Dedifferentiated amniotic fluid mesenchymal stem cell (primary cell): ENCODE data around the gene BACE1.
"Not testable (repeated sequence)": the region's sequence is repeated elsewhere in the genome, so short reads cannot be mapped to it uniquely, and the experiment has no call there.

Experiments
- DNase-seq: peaks from one replicate; pipeline ENCODE4 v3.0.0-alpha.2; 2016; ENCODE audit errors: extremely low spot score

BACE1 gene

DNA sequence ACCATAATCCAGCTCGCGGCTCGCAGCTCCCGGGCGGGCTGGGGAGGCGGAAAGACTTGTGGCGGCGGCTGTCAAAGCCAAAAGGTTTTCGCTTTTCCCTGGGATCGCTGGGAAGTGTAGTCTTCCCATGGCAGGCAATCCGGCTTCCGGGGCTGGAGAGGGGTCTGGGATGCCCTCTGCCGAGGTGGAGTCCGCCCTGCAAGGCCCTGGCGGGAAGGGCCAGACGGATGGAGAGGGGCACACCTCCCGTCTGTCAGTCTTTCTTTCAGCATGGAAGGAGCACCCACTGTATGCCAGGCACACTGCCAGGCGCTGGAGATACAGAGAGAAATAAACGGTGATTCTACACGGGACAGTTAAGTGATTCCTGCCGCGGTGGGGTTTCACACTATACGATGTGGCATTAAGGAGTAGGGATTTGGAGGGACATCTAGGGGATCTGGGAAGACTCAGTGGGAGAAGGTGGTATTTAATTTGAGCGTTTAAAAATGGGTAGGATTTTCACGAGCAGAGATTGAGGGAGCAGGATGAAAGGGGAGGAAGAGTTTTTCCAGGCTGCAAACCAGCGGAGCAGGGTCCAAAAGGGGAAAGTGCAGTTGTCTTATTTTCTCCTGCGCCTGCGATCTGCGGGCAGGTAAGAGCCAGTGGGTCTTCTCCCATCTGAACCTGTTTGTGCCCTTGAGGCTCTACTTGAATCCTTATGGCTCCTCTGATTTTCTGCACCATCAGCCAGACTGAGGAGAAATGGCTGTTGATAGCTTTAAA lies at the start of gene BACE1:
Gene BACE1 (minus strand): TSS at position 60 of the 765 bp plus-strand sequence. CDS start 461 bp downstream, outside the sequence.
- peak; percentile 75 for DNase-seq

DNA sequence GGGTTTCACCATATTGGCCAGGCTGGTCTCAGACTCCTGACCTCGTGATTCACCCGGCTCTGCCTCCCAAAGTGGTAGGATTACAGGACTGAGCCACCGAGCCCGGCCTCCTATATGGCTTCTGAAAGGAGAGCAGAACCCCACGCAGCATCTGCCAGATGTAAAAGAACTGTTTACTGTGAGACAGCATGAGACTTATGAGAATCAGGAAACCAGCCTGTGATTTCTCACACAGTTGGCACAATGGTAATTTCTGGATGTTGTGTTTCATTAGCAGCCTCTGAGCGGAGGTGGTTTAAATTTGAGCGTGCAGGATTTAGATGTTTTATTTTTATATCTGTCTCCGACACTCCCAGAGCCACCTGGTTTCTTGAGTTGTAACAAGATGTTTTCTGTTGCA lies 45.4 kb upstream of the BACE1 start:
- DNase-seq = no peak

- DNase-seq = no peak
Observed at GRCh38 chr11:117356126-117356890, 40.3 kb upstream of the BACE1 start.

GRCh38 chr11:117354550-117354949 lies 38.5 kb upstream of the BACE1 start:
- no peak for DNase-seq

DNA sequence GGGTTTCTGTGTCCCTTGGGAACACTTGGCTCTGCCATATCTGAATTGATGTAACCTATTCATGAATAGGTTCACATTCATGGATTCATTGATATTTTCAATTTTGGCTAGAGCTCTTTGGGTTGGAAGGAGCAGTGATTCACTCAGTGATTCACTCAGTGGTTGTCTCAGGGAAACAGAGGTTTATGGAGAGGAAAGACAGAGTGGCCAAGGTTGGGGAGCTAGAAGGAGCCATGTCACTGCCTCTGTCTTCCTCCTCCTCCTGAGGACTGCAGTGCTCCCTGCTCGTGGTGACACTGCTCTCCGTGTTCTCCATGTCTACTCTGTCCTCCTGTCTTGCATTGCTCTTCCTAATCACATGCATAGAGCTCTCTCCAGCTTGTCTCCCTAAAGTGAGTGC lies 29.0 kb upstream of the BACE1 start:
- DNase-seq = no peak

DNA sequence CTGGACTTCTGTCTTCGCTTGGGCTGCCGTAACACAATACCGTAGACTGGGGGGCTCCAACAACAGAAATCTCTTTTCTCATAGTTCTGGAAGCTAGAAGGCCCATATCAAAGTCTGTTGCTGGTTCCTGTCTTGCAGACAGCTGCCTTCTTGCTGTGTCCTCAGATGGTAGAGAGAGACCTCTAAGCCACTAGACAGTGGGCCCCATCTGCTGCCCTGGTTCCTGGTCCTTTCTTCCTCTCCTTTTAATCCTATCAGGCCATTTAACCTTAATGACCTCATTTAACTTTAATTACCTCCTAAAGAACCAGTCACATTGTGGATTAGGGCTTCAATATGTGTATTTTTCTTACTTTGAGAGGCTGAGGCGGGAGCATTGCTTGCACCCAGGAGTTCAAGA lies 21.0 kb upstream of the BACE1 start:
- DNase-seq = no peak

DNA sequence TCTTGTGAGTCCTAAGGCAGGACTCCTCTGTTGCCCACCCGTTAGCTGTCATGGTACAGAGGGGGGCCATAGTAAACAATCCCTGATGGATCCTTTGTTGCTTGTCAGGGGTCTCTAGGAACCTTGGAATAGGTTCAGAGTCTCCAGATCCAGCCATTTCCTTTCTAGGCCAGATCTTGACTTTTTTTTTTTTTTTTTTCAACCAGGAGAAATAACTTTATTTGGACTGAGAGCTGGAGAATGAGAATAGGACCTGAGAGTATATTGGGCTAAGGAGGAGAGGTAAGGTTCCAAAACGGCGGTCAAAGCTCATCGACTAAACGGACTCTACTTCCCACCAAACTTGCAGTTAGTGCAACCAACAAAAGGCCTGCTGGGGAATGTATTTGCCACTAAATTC lies 19.3 kb upstream of the BACE1 start:
- no peak for DNase-seq

DNA sequence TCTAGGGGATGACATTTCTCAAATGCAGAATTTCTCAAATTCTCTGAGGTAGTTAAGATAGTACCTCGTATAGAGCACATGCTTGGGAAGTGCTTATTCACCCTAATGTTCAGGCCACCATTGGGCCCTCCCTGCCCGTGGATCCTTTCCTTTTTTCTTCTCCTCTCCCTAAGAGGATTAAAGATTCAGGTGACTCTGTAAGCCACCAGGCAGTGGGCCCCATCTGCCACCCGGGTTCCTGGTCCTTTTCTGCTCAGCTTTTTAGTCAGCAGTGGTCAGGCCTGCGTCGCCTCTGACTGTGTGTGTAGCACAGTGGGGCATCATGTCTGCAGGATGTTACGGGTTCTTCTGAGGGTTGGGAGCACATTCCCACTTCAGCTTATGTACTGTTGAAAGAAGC lies 18.8 kb upstream of the BACE1 start:
- no peak for DNase-seq

DNA sequence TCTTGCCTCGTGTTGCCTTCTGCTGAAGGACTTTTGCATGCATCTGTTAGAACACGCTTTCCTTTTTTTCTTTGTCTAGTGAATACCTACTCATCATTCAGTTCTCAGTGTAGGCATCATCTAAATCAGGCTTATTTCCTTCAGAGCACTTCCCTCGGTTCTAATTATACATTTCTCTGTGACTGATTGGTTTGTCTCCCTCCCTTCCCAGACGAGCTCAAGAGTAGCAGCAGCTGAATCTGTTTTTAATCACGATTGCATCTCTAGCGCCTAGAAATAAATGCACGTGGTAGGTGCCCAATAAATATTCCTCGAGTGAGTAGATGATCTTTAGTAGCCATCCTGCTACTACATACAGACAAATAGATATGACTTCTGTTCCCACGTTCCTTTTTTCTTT lies 17.9 kb upstream of the BACE1 start:
- DNase-seq = no peak

GRCh38 chr11:117332843-117333242 lies 16.8 kb upstream of the BACE1 start:
- DNase-seq = no peak

DNA sequence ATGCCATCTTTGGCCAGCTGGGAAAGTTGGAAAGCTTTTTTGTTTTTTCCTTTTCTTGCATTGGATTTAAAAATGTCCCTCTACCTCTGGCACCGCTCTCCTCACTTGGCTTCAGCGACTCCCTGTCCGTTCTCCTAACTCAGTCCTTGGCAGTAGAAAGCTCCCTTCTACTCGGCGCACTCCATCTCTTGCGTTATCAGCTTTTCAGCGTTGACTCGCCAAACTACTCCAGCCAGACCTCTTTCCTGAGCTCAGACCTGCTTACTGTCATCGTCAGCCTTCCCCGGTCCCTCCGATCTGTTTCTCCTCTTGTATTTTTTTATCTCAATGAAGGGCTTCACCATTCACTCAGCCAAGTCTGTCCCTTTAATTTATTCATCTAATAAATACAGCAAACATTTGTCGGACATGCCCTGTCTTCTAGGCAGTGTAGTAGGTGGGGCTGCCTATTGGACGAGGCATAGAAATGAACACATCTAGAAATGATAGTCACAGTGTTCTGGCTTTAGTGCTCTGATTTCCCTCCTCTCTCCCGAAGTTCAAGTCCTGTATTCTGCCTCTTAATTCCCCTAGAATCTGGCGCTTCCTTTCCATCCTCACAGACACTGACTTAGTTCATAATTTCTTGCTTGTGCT lies 12.4 kb upstream of the BACE1 start:
- DNase-seq = peak; percentile 58

DNA sequence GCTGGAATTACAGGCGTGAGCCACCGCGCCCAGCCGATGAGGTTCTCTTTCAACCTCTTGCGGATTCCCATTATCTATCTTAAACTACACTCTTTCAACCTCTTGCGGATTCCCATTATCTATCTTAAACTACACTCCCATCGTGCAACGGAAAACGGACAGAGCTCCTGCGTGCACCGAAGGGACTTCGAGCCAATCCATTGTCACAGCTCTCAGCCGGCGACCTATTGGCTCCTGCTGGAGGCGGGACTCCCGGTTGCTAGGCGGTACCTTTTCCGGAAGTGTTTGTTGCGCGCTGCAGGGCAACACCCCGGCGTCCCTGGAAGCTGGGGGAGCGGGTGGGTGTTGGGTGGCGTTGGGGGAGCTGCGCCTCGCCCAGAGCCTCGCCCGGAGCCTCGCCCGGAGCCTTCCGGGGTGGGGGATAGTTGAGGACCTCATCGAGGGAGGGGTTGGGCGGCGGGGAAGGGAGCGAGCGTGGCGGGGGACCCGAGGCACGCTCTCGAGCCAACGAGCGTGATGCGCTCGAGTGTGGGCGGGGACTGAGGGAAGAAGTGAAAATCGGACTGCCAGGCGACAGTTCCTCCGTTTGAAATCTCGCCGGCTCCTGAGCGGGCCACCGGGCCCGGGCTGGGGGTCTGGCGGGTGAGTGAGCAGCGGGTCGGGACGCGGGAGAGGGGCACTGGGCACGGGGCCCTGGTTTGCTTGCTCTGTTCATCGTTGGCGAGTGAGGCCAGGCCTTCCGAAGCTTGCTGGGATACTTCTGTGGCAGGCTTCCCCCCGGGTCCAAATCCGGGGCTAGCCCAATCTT lies 11.7 kb upstream of the BACE1 start, which contains the start of gene CEP164:
Gene CEP164 (plus strand): TSS at position 288 of the 808 bp plus-strand sequence. CDS start 10,733 bp downstream, outside the sequence.
- DNase-seq = peak; percentile 96

DNA sequence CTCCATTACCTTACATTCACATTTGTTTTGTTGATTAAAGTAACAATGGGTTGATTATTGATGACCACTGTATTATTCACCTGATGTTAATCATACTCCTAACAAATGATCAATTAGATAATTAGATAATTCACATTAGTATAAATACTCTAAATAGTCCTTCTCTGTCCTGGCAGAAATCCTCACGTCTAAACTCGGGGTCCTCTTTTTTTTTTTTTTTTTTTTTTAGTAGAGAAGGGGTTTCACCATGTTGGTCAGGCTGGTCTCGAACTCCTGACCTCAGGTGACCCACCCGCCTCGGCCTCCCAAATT lies 11.2 kb upstream of the BACE1 start:
- DNase-seq = not testable (repeated sequence)

DNA sequence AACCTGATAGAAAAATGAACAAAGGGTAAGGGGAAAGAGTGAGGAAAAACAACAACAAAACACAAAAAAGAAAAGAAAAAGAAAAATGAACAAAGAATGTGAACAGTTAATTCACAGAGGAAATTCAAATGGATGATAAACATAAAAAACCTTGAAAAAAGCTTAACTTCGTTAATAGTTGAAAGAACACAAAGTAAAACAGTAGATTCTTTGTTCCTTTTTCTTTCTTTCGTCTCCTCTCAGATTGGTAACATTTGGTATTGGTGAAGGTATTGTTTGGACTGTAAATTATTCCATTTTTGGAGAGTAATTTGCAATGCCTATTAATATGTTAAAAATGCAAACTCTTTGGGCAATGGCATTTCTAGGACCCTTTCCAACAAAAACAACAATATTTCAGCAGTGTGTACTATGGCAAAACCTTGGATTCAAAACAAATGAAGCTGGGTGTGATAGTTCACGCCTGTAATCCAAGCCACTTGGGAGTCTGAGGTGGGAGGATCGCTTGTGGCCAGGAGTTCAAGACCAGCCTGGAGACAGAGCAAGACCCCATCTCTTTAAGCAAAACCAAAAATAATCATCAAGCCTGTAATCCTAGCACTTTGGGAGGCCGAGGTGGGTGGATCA lies 3.3 kb upstream of the BACE1 start:
- no peak for DNase-seq

DNA sequence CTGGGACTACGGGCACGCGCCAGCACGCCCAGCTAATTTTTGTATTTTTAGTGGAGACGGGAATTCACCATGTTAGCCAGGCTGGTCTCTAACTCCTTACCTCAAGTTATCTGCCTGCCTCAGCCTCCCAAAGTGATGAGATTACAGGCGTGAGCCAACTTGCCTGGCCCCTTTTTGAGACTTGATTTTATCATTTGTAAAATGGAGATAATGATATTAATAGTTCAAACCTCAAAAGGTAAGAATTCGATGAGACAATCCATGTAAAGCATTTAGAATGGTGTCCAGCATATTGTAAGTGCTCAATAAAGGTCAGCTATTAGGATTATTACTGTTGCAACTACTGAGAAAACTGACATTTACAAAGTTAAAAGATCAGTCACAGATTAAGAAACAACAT lies 2.7 kb upstream of the BACE1 start:
- DNase-seq = no peak

GRCh38 chr11:117315285-117316196 lies 515 bp downstream of the BACE1 start:
- DNase-seq = no peak

DNA sequence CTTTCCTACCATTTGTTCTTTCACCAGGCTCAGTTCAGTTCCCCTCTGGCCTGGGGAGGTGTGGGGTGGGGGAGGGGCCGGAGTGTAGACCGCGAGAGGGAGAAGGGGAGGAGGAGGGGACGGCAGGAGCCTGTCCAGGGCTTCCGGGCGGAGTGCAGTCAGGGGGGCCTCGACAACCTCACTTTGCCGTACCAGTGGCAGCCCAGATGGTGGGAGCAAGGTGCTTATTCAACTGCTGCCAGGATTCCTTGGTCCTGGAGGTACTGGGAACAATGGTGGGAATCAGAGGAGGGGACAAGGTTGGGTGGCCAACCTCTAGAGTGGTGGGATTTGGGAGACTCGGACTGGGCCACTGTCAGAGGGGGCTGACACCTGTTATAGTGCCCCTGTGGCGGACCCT lies 1.2 kb downstream of the BACE1 start:
- no peak for DNase-seq

DNA sequence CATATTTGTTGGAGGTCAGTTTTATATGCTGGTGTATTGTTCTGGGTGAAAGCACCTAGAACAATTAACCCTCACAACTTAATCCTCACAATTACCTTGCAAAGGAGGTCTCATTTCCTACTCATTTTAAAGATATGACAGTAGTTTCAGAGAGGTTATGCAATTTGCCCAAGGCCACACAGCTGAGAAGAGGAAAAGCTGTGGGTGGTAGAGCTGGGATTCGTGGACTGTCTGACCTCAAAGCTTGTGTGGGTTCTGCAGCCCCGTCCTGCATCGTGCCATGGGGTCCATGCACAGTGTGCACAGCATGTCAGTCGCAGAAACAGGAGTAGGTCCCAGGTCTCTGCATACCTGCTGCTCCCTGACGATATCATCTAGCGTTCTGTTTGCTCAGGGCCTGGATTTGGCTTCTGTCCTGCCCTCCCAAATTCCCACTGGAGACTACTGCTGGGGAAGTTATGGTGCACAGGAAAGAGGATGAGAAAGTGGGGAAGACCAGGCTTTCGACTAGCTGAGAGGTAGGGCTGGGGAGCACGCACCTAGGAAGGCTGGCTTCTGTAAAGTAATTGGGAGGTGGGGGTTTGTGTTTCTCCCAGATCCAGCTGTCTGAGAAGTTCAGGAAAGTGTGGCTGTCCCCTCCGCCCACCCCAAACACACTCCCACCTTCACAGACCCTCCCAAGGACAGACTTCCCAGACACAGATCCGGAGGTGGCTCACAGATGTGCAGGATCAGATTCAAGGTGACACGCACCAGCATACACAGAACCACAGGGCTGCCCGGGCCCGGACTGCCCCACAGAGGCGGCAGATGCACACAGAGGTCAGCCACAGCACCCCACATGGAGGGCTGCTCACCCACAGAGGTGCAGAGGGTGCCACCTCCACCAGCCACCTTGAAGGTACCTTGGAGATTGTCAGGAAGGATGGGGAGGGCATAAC lies 2.0 kb downstream of the BACE1 start:
- no peak for DNase-seq

DNA sequence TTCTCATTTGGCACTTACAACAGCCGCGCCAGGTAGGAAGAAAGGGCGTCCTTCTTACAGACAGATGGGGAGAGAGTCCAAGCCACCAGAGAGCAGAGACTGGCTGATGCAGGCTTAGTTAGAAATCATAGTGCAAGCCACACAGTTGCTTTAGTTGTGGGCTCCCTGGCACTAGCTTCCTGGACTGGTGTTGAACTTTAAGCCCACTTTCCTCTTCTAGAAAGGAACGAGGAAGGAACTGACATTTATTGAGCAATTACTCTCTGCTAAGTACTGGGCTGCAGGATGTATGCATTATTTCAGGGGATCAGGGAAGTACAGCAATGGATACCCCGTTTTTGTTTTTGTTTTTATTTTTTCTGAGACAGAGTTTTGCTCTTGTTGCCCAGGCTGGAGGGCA lies 3.0 kb downstream of the BACE1 start:
- no peak for DNase-seq
